ENCODE measurements around the gene LRRC28.

LRRC28 gene

DNA sequence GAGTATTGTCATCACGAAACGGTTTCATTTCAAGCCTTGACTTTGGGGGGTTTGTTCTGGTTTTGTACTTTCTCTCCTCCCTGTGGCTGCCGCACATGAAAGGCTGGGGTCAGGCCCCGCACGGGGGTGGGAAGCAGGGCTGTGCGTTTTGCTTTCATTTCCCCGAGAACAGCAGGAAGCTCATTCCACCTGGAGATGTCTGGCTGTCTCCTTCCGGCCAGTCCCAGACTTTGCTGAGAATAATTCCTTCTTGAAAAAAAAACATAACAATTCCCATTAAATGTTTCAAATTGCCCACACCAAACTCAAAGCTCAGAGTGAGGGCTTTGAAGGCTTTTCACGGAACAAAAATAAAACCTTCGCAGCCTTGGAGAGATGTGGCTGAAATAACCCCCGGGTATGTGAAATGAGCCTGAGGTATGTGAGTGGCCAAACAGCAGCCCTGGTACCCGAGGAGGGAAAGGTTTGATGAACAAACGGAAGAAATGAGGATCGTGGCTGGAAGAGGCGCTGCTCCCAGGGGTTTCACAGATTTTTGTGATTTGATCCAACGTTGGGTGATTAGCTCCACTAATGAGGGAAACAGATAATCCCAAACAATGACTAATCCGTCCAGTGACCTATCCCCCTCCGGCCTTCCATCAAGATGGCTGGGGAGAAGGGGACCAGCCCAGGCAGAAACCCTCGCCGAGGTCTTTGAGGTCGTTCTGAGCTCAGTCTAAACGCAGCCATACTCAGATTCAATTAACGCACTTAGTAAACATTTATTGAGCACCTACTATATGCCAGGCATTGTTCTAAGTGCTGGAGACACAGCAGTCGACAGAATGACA, 187.6 kb downstream of the LRRC28 start:
- no peak for DNase-seq

DNA sequence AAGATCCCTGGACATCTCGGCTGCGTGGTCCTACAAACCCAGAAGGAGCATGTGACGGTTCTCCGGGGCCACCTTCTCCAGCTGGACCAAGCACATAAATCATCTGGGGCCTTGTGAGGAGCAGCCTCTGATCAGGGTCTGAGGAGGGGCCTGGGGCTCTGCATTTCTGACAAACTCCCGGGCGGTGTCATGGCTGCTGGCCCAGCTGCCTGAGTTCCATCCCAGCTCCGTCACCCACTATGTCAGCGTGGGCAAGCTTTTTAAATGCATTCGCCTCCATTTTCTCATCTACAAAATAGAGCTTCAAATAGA, 188.2 kb downstream of the LRRC28 start:
- no peak for DNase-seq

DNA sequence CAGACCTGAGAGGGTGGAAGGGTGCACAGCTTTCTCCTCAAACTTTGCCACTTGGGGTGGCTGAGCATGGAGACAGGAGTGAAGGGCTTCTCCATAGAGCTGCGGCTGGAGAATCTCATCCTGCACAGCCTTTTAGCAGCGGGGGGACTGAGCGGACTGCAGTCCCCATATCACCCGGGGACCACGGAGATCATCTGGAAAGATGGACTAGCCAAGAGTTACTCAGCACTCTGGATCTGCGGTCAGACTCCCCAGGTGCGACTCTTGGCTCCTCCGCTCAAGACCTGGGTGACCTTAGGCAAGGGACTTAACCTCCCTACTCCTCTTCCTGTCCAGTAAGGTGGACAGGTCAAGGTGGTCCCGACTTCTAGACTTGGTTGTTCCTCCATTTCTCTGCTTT, 188.7 kb downstream of the LRRC28 start:
- DNase-seq, result no peak
